HG03439 (cell line): Measurements from ENCODE around the gene FGF1.

Source experiments
- ATAC-seq: cut with Tn5 transposase; IDR thresholded peaks from one replicate; pipeline ENCODE4 v1.9.1; 2021; ENCODE audit warnings: mild to moderate bottlenecking, moderate library complexity; ENCODE audit not compliant: unreplicated experiment

FGF1 gene

GRCh38 chr5:142697356-142698255 lies 11.7 kb upstream of the FGF1 start:
- ATAC-seq: no peak

GRCh38 chr5:142696379-142696778 lies 10.5 kb upstream of the FGF1 start:
- ATAC-seq: no peak

DNA sequence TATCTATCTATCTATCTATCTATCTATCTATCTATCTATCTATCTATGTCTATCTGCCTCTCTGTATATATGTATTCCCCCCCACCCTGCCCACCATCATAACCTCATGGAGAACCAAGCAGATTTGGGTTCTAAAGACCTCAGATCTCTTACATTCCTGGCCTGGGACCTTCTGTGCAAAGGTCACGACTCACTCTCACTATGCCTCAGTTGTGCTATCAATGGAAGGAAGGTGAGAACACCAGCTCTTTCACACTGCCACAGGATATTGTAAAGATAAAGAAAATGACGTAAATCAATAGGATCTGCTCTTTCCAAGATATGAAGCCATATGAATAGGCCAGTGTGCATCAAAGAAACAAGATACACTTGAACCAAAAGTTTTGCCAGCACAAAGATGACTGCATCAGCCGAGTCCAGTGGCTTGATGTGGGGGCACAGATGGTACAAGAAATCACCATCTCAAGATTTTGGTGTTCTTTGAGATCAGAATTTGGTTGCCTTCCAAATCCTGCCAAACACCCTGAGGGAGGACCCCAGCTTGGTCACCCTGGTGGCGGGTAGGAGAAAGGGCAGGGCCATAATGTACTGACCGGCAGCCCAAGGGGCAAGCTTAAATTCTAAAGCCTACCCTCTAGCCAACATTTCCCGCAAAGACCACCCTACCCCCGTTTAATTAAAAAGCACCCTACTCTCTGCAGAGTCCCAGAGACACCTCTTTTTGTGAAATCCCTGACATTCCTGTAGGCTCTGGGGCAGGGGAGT lies 8.4 kb upstream of the FGF1 start:
- no peak for ATAC-seq

- no peak for ATAC-seq
Observed at GRCh38 chr5:142692321-142692894, 6.5 kb upstream of the FGF1 start.

DNA sequence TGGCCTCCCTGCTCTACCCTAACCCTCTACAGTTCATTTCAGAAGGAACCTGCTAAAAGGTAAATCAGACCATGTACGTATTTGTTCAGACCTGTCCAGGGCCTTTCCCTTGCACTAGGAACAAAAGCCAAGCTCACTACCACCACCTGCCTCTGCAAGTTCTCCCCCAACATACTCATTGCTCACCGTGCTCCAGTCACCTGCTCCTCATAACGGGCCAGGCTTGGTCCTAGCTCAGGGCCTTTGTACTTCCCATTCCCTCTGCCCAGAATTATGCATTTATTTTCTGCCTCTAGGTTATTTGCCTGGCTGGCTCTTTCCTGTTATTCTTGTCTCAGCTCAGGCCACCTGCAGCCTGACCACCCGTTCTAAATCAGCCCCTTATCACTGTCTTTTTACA lies 4.8 kb upstream of the FGF1 start:
- ATAC-seq: no peak

- ATAC-seq: no peak
Observed at GRCh38 chr5:142689081-142689480, 3.2 kb upstream of the FGF1 start.

- ATAC-seq: no peak
Observed at GRCh38 chr5:142688281-142688989, 2.5 kb upstream of the FGF1 start.

- no peak for ATAC-seq
Observed at GRCh38 chr5:142686968-142687367, 1.1 kb upstream of the FGF1 start.

- no peak for ATAC-seq
Observed at GRCh38 chr5:142686210-142686734, 382 bp upstream of the FGF1 start.

DNA sequence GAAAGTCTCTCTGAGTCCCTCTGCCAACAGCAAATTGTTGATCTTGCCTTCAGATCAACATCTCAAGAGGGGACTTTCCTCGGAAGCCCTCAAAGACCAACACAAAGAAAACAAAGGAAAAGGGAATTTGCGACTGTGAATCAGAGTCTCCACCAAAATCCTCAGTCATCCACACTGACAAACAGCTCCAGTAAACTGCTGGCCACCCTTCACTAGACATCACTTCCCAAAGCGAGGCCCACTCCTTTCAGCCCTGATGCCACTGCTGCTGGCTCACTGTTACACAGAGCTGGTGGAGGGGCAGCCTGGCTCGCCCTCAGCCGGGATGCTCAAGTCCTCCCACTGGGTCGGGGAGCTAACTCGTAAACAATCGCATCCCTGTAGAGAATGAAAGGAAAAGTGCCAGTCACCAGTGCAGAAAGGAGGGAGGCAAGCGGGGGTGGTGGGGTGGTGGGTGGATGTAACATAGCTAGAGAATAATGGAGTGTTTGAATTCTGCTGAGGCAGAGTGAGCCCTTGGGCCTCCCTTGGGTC lies 1.3 kb downstream of the FGF1 start:
- no peak for ATAC-seq

DNA sequence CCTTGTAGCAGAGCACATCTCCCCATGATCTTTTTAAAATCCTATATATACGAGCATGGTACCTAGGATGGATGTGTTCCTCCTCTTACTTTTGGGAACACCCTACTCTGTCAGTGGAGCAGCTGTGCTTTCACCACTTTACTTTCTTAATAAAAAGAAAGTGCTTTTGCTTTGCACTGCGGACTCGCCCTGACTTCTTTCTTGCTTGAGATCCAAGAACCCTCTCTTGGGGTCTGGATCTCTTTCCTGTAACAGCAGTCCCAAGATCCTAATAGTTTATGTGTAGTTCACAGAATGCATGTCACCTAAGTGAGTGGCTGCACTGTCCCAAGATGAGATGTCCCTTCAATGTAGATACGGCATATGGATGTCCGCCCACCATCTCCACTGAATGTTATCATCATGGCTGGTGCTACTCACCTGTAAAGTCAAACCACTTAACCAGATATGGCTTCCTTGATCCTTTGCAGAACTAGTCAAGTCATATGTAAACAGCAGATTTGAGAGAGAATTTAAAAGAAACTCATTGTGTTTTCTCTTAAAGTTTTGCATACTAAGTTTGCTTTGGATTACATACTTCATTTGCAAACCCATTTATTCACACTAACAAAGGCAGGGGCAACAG lies 1.9 kb downstream of the FGF1 start:
- no peak for ATAC-seq

GRCh38 chr5:142683116-142683515 lies 2.8 kb downstream of the FGF1 start:
- ATAC-seq: no peak

DNA sequence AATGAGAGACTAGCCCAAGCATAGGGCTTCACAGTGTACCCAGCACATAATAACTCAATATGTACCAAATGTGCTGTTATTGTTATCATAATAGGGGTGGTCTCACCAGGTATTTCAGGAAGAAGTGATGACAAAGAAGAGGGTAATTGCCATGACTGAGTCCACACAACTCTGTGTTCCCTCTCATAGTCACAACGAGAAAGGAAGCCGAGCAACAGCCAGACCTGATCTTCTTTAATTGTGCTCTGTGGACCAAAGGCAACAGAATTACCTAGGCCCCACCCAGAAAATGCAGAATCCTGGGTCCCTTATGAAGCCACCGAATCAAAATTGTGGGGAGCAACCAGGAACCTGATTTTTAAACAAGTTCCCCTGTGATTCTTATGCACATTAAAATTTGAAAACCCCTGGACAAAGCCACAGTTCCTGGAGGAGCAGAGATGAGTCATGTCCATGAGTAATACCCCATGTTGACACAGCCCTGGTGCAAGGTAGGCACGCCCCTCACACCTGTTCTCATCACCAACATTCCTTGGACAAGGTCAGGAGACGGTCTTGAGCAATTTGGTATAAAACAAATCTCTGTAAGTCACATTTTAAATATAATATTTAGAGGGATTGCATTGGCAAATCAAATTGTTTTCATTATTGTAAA lies 5.2 kb downstream of the FGF1 start:
- no peak for ATAC-seq

DNA sequence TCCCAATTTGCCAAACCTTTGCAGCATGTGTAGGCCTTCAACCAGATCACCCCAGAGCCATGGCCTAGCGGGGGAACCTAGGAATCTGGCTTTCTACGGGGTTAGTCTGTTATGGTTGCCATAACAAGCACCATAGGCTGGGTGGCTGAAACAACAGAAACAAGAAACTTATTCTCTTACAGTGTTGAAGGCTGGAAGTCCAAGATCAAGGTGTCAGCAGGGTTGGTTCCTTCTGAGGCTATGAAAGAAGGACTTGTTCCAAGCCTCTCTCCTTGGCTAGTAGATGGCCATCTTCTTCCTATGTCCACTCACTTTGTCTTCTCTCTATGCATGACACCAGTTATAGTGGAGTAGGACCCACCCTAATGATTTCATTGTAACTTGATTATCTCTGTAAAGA lies 6.1 kb downstream of the FGF1 start:
- no peak for ATAC-seq

GRCh38 chr5:142678529-142678928 lies 7.4 kb downstream of the FGF1 start:
- ATAC-seq: no peak

DNA sequence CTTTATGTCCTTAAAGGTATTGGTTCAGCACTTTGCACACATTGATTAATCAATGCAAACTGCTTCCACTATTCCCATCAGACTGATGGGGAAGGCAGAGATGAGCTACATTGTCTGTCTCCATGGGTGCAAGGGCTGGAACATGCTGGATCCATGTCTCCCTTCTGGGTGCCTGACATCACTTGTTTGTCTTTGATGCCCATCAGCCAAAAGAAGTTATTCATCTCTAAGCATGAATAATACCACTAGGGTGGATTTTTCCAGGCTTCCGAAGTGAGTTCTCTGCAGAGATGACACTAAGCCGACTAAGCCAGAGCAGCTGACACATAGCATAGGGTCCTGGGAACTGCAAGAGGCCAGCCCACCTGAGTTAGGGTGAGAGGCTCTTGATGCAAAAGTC lies 8.7 kb downstream of the FGF1 start:
- no peak for ATAC-seq

DNA sequence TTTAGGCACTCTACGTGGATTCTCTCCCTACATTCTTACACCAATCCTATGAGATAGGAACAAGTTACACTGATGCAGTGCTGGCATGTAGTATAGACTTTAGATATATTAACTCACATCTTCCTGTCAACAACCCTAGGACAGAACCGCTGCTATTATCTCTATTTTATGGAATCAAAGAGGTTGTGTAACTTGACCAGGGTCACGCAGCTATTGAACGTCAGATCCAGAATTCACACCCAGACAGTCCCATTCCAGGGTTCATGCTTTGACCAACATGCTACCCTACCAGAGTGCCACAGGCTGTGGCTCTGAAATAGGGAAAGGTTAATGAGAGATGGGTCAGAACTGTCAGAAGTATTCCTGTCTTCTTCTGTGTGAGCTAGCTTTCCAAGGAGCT lies 9.6 kb downstream of the FGF1 start:
- no peak for ATAC-seq

DNA sequence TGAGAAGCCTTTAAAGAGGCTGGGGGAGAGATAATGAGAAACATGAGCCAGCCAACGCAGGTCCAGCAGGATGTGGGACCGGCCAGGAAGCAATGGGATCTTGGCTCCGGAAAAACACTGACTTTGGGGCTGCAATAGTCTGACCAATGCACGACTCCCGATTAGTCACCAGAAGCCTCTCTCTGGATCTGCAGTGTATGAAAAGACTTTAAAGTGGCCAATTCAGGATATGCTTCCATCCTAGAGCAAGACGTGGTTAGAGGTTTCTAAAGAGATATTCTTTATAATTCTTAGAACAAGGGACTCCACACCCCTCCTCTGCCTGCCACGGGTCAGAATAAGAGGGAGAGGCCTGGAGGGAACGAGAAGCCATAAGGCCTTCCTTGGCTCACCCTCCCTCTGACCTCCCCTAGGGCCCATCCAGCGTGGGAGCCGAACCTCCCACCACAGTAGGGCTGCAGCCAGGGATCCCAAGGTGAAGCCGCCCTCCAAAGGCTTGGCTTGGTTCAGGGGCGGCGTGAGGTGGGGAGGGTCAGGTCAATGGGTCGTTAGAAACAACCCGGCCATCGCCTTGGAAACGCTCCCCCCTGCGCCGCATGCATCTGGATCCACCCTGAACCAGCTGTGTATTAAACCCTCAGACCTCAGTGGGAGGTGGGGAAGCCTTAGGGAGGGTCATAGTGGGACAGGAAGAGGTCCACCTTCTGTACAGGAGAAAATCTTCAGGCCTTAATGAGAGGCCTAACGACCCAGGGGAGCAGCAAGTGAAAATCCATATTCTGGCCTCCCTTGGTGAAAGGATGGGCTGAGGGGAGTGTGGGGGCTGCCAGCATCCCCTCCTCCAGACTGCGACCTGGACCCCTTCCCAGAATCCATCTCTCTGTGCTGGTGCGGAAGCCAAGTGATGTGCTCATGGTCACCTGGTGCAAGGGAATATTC lies 11.1 kb downstream of the FGF1 start:
- no peak for ATAC-seq

- ATAC-seq: no peak
Observed at GRCh38 chr5:142671801-142672200, 14.1 kb downstream of the FGF1 start.
